Measurements from ENCODE around the gene MAP4K5.

Gene MAP4K5

GRCh38 chr14:50373959-50374358 is 158.4 kb downstream of the MAP4K5 start:
- H3K27me3 Mint-ChIP-seq = no peaks in the 10 kb centered on the region
- intact Hi-C loops (cut with micrococcal nuclease) = no loop called here
- H3K27ac Mint-ChIP-seq = no peak overlapping the region
- no peaks in the 10 kb centered on the region for H3K36me3 Mint-ChIP-seq (ENCODE audit: low read depth)
- no peak overlapping the region for H3K4me3 Mint-ChIP-seq
- peaks cover 8% of the 10 kb centered on the region for H3K4me1 Mint-ChIP-seq (ENCODE audit: low read depth)
- H3K9me3 Mint-ChIP-seq = no peaks in the 10 kb centered on the region

- H3K36me3 Mint-ChIP-seq (ENCODE audit: low read depth) = no peaks in the 10 kb centered on the region
- H3K27ac Mint-ChIP-seq = no peak overlapping the region
- H3K4me1 Mint-ChIP-seq (ENCODE audit: low read depth) = peaks cover 7% of the 10 kb centered on the region
- no peaks in the 10 kb centered on the region for H3K9me3 Mint-ChIP-seq
- intact Hi-C loops (cut with micrococcal nuclease) = no loop called here
- no peak overlapping the region for H3K4me3 Mint-ChIP-seq
- H3K27me3 Mint-ChIP-seq = peaks cover 2% of the 10 kb centered on the region
These were observed 160.8 kb downstream of the MAP4K5 start for GRCh38 chr14:50371546-50371945.
